ENCODE results near the gene GARS1.

- TF ChIP-seq POLR2A (IDR thresholded peaks at IDR 0.05) (no peak), CTCF (IDR thresholded peaks at IDR 0.05) (no peak), POLR2AphosphoS5 (IDR thresholded peaks at IDR 0.05; ENCODE audit: insufficient read depth in 1 of 2, low read depth in 1 of 2) (no peak)
Observed at GRCh38 chr7:30633223-30633622, 38.5 kb downstream of the GARS1 start.
